Rectal smooth muscle tissue (tissue), 1 donor: ENCODE measurements around the gene DNM1L.

Source experiments
- H3K27ac ChIP-seq: one replicate; pipeline ENCODE4 v1.7.0; 2013; ENCODE audit warnings: low read depth, low read length, inconsistent platforms
- H3K27me3 ChIP-seq: one replicate; pipeline ENCODE4 v1.7.0; 2013; ENCODE audit warnings: low read length; ENCODE audit not compliant: control insufficient read depth, insufficient read depth
- H3K36me3 ChIP-seq: one replicate; pipeline ENCODE4 v1.7.0; 2013; ENCODE audit warnings: low read length; ENCODE audit not compliant: control insufficient read depth, insufficient read depth
- H3K4me1 ChIP-seq: one replicate; pipeline ENCODE4 v1.7.0; 2013; ENCODE audit warnings: low read length; ENCODE audit not compliant: control insufficient read depth, insufficient read depth
- H3K4me3 ChIP-seq: one replicate; pipeline ENCODE4 v1.7.0; 2013; ENCODE audit warnings: low read length
- H3K9ac ChIP-seq: one replicate; pipeline ENCODE4 v1.7.0; 2013; ENCODE audit warnings: low read length

Gene DNM1L

DNA sequence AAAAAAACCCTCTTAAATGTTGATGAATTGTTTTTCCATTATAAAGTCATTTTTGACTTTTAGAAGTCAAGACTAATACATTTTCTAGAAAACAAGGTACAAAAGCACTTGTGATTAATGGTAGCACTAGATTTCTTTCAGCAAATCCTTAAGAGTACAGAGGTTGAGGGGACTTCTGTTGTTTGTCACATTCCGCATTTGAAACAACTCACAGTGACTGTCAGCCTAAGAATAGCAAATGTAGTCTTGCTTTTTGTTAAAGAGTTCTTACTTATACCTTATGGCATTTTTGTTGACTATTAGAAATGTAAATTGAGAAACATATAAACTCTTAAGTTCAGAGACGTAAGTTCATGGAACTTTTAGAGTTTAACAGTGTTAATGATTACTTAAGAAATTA, 60.2 kb downstream of the DNM1L start:
- Histone ChIP-seq H3K27me3 (no peaks in the 10 kb centered on the region), H3K9ac (no peak overlapping the region), H3K4me1 (no peaks in the 10 kb centered on the region), H3K4me3 (no peak overlapping the region), H3K27ac (no peak overlapping the region), H3K36me3 (peaks cover 7% of the 10 kb centered on the region)

DNA sequence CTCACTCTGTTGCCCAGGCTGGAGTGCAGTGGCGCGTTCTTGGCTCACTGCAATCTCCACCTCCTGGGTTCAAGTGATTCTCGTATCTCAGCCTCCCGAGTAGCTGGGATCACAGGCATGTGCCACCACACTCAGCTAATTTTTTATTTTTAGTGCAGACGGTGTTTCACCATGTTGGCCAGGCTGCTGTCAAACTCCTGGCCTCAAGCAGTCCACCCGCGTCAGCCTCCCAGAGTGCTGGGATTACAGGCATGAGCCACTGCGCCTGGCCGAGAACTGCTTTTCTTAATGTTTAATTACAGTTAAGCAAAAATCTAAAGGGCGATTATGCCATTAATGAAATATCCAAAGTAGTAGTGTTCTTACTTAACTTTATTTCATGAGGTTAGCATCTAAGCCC, 63.0 kb downstream of the DNM1L start:
- no peak overlapping the region for H3K4me3 ChIP-seq
- no peak overlapping the region for H3K9ac ChIP-seq
- H3K4me1 ChIP-seq = no peaks in the 10 kb centered on the region
- H3K36me3 ChIP-seq = peaks cover 9% of the 10 kb centered on the region
- no peak overlapping the region for H3K27ac ChIP-seq
- H3K27me3 ChIP-seq = no peaks in the 10 kb centered on the region

GRCh38 chr12:32743264-32743663, 64.2 kb downstream of the DNM1L start:
- Histone ChIP-seq H3K9ac (no peak overlapping the region), H3K36me3 (peaks cover 9% of the 10 kb centered on the region), H3K27me3 (no peaks in the 10 kb centered on the region), H3K4me3 (no peak overlapping the region), H3K27ac (no peak overlapping the region), H3K4me1 (no peaks in the 10 kb centered on the region)

DNA sequence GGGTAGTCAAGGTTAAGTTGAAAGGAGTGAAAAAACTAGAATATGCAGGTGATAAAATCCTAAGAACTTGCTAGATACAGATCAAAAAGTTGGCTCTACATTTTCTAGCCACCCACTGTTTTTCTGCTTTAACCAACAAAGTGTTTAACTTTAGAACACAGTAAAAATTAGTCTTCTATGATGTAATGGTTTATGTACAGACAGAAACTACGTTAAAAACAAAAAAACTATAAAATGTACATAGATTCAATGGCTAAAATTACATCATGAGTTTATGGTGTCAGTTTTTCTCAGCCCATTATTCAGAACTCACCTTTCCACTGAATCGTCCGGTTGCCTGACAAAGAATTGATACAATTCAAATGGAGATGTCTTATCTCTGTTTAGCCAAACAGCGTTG, 74.5 kb downstream of the DNM1L start:
- no peak overlapping the region for H3K9ac ChIP-seq
- no peak overlapping the region for H3K4me3 ChIP-seq
- peaks cover 15% of the 10 kb centered on the region for H3K36me3 ChIP-seq
- no peak overlapping the region for H3K27ac ChIP-seq
- no peaks in the 10 kb centered on the region for H3K4me1 ChIP-seq
- H3K27me3 ChIP-seq = no peaks in the 10 kb centered on the region

DNA sequence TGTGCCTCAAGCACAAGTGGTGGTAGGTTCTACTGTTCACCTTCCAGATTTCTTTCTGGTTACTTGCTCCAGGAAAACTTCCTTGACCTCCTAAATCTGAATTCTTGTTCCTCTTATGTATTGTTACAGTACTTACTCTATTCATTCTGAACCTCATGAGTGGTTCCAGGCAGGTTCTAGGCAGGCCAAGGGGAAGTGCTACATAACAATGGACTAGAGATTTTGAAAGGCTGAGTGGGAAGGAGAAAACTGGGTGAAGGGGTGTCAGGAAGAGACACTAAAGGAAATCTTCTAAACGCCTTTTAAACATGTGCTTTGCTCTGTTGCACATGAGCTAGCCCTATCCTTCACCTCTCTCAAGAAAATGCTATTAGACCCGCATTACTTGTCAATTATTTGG, 75.0 kb downstream of the DNM1L start:
- Histone ChIP-seq H3K9ac (no peak overlapping the region), H3K27ac (no peak overlapping the region), H3K27me3 (no peaks in the 10 kb centered on the region), H3K36me3 (peaks cover 13% of the 10 kb centered on the region), H3K4me1 (no peaks in the 10 kb centered on the region), H3K4me3 (peak overlapping the region; percentile 85)

DNA sequence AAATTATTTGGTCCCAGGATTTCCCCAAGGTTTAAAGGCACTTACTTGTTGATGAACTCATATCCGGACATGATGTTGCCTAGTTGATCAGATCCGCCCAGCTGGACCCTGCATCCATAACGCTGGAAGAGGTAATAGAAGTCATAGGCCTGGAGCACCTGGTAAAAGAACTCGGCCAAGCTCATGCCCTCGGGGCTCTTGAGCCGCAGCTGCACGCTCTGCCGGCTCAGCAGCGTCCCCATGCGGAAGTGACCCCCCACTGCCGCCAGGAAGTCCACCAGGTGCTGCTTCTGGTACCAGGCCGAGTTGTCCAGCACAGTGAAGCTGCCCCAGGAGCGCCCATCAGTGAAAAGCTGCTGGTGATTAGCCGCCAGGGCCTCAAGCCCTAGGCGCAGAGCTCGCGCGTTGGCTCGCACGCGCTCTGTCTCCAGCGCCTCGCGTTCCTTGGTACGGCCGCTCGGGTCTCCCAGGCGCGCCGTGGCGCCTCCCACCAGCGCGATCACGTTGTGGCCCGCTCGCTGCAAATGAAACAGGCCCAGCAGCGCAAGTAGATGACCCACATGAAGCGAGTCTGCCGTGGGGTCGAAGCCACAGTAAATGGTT, 76.1 kb downstream of the DNM1L start:
- H3K4me1 ChIP-seq = no peaks in the 10 kb centered on the region
- peak overlapping the region; percentile 85 for H3K4me3 ChIP-seq
- peak overlapping the region; percentile 87 for H3K27ac ChIP-seq
- H3K9ac ChIP-seq = peak overlapping the region; percentile 59
- H3K36me3 ChIP-seq = peaks cover 8% of the 10 kb centered on the region
- H3K27me3 ChIP-seq = no peaks in the 10 kb centered on the region

DNA sequence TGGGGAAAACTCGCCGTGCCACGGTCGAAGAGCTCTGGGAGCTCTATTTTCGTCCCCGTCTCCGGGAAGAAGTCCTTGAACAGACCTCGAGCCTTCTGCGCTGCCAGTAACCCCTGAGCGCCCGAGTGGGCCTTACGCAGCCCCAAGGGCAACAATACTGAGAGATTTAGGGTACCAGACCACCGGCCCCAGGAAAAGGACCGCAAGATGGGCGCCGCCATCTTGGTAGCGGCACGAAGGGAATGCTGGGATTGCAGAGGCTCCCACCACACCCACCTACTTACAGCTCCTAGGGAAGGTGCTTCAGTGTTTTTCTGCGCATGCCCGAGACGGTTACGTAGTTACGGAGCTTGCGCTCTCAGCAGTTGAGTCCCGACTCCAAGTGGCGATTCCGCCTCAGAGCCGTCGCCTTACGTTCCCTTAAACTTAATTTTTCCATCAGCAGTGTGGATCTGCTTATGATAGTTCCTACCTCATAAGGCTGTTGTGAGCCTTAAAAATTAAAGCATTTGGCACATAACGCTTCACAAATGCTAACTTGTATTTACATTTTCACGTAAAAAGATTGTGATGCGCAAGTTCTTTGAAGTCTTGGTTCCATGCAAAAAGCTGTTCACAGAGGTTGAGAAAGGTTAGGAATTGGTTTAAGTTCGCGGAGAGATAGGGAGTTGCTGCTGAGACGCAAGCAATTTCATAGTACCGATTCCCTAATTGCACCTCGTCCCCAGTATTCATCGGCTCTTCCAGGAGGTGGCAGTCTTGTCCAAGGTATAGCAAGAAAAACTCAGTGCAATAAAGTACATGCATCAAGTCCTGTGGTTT, 76.8 kb downstream of the DNM1L start, which contains the start of gene YARS2:
Gene YARS2 (minus strand): TSS at position 244 of the 822 bp plus-strand sequence. CDS start 23 bp downstream, at position 221.
- Histone ChIP-seq H3K27me3 (no peaks in the 10 kb centered on the region), H3K4me3 (peak within 1 kb of the TSS; percentile 85), H3K36me3 (peaks cover 4% of the 10 kb centered on the region), H3K27ac (peak within 1 kb of the TSS; percentile 87), H3K4me1 (no peaks in the 10 kb centered on the region), H3K9ac (peak within 1 kb of the TSS; percentile 59)

GRCh38 chr12:32756476-32757066, 77.5 kb downstream of the DNM1L start:
- Histone ChIP-seq H3K27me3 (no peaks in the 10 kb centered on the region), H3K4me3 (peak overlapping the region; percentile 85), H3K36me3 (peaks cover 4% of the 10 kb centered on the region), H3K9ac (no peak overlapping the region), H3K4me1 (no peaks in the 10 kb centered on the region), H3K27ac (no peak overlapping the region)

DNA sequence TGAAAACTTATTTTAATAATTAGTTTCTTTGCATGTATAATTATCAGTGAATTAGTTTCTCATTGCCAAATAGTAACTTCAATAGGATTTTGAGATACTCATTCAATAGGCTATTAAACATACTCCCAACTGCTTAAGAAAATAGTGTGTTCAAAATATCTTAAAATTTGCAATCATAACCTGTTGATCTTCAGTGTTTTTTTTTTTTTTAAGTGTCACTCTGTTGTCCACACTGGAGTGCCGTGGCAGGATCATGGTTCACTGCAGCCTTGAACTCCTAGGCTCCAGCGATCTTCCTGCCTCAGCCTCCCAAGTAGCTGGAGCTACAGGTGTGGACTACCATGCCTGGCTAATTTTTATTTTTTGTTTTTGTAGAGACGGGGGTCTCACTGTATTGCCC, 78.1 kb downstream of the DNM1L start:
- Histone ChIP-seq H3K4me1 (no peaks in the 10 kb centered on the region), H3K36me3 (no peaks in the 10 kb centered on the region), H3K9ac (no peak overlapping the region), H3K27ac (no peak overlapping the region), H3K4me3 (no peak overlapping the region), H3K27me3 (no peaks in the 10 kb centered on the region)

- Histone ChIP-seq H3K27ac (no peak overlapping the region), H3K4me3 (no peak overlapping the region)
These were observed 82.6 kb downstream of the DNM1L start for GRCh38 chr12:32761716-32762115.

DNA sequence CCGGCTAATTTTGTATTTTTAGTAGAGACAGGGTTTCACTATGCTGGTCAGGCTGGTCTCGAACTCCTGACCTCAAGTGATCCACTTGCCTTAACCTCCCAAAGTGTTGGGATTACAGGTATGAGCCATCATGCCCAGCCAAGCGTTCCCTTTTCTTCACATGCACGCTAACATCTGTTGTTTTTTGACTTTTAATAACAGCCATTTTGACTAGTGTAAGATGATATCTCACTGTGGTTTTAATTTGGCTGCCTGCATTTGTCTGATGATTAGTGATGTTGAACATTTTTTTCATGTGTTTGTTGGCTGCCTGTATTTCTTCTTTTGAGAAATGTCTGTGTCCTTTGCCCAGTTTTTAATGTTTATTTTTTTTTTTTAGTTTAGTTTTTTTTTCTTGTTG, 86.8 kb downstream of the DNM1L start:
- Histone ChIP-seq H3K36me3 (no peaks in the 10 kb centered on the region), H3K27ac (no peak overlapping the region), H3K4me1 (no peaks in the 10 kb centered on the region)

More at GRCh38 chr12:32761716-32762115, 82.6 kb downstream of the DNM1L start:
- Histone ChIP-seq H3K36me3 (no peaks in the 10 kb centered on the region), H3K4me1 (no peaks in the 10 kb centered on the region), H3K27me3 (no peaks in the 10 kb centered on the region), H3K9ac (no peak overlapping the region)

DNA sequence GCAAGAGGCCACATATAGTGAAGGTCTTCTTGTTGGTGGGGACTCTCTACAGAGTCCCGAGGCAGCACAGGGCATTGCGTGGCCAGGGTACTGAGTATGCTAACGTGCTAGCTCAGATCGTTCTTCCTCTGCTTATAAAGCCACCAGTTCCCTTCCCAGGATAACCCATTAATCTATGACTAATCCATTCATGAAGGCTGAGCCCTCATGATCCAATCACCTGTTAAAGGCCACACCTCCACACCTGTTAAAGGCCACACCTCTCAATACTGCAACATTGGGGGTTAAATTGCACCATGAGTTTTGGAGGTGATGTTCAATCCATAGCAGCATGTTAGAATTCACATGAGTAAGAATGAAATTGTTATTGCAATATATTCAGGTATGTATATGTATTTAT, 89.4 kb downstream of the DNM1L start:
- no peak overlapping the region for H3K9ac ChIP-seq
- H3K27me3 ChIP-seq = no peaks in the 10 kb centered on the region
- no peak overlapping the region for H3K27ac ChIP-seq
- H3K36me3 ChIP-seq = no peaks in the 10 kb centered on the region
- no peak overlapping the region for H3K4me3 ChIP-seq
- H3K4me1 ChIP-seq = no peaks in the 10 kb centered on the region

More for the DNA sequence above, 86.8 kb downstream of the DNM1L start:
- Histone ChIP-seq H3K27me3 (no peaks in the 10 kb centered on the region), H3K4me3 (no peak overlapping the region), H3K9ac (no peak overlapping the region)
